ENCODE measurements around the gene SNX21. TPM values are rescaled to one million over a fixed set of nuclear protein-coding genes. Genes with fewer than 3 reads are reported as not detected.
A peak's percentile ranks its signal among the peaks of the same experiment; 100 is the strongest.

Gene SNX21
- total RNA-seq, 1 experiment from 2014 or later, result 25.7 TPM

GRCh38 chr20:45798935-45799642, 34.5 kb upstream of the SNX21 start:
- ATAC-seq (peak; percentile 96), DNase-seq (ENCODE audit: low read depth, low spot score) (no peak)
- intact Hi-C loops (cut with micrococcal nuclease; ENCODE audit: unreplicated experiment) (no loop called here), in situ Hi-C loops (cut with HindIII; ENCODE audit: low pct_unique_long_range_greater_than_20kb, low sequenced_read_pairs) (no loop called here)
- H3K4me1 ChIP-seq (ENCODE audit: control insufficient read depth, insufficient read depth, low read length), result no peaks in the 10 kb centered on the region
- H3K27ac ChIP-seq (ENCODE audit: low read length), result no peak overlapping the region
- no peaks in the 10 kb centered on the region for H3K27me3 ChIP-seq (ENCODE audit: control insufficient read depth, insufficient read depth, low read length)
- no peak for TF ChIP-seq REST (IDR thresholded peaks at IDR 0.05; ENCODE audit: insufficient read depth in 1 of 2, low read depth in 2 of 2, low read length in 1 of 2)
- peak; percentile 84 for TF ChIP-seq CTCF (IDR thresholded peaks at IDR 0.05)
- no peak for TF ChIP-seq SIN3A (IDR thresholded peaks at IDR 0.05; ENCODE audit: borderline replicate concordance, insufficient read depth, low read depth, low read length)
- POLR2A ChIA-PET, result interaction anchor here (0.9 kb wide), 1 partner anchor 14 kb away, joined by 3 read pairs; no protein-coding TSS in a partner anchor
- no peaks in the 10 kb centered on the region for H3K9me3 ChIP-seq (ENCODE audit: control insufficient read depth, insufficient read depth, low read depth, low read length)
- CTCF ChIA-PET, result interaction anchor here (0.6 to 1.1 kb wide), 5 partner anchors 15 to 202 kb away, joined by 3 to 10 read pairs (median 4); no protein-coding TSS in a partner anchor
- no TSS peak for BruUV-seq (replicated peaks)
- no peak overlapping the region for H3K4me3 ChIP-seq (ENCODE audit: low read depth in 2 of 2, low read length in 2 of 2)
- H3K36me3 ChIP-seq (ENCODE audit: control insufficient read depth, insufficient read depth, low read length), result peaks cover 9% of the 10 kb centered on the region

- DNase-seq (ENCODE audit: low read depth, low spot score), result no peak
- H3K27ac ChIP-seq (ENCODE audit: low read length), result no peak overlapping the region
- no peak overlapping the region for H3K4me3 ChIP-seq (ENCODE audit: low read depth in 2 of 2, low read length in 2 of 2)
- ATAC-seq, result no peak
- POLR2A ChIA-PET, result no interaction called here
- no peak for TF ChIP-seq POLR2AphosphoS5 (IDR thresholded peaks at IDR 0.05; ENCODE audit: low read depth, low read length)
- no peak for TF ChIP-seq SIN3A (IDR thresholded peaks at IDR 0.05; ENCODE audit: borderline replicate concordance, insufficient read depth, low read depth, low read length)
- CTCF ChIA-PET, result interaction anchor here (0.6 kb wide), 1 partner anchor 209 kb away, joined by 3 read pairs; no protein-coding TSS in a partner anchor
- intact Hi-C loops (cut with micrococcal nuclease; ENCODE audit: unreplicated experiment) (no loop called here), in situ Hi-C loops (cut with HindIII; ENCODE audit: low pct_unique_long_range_greater_than_20kb, low sequenced_read_pairs) (no loop called here)
- H3K36me3 ChIP-seq (ENCODE audit: control insufficient read depth, insufficient read depth, low read length), result peaks cover 3% of the 10 kb centered on the region
- no peaks in the 10 kb centered on the region for H3K9me3 ChIP-seq (ENCODE audit: control insufficient read depth, insufficient read depth, low read depth, low read length)
- no peaks in the 10 kb centered on the region for H3K27me3 ChIP-seq (ENCODE audit: control insufficient read depth, insufficient read depth, low read length)
- no TSS peak for BruUV-seq (replicated peaks)
- H3K4me1 ChIP-seq (ENCODE audit: control insufficient read depth, insufficient read depth, low read length), result no peaks in the 10 kb centered on the region
Measured at GRCh38 chr20:45801851-45802250, 31.7 kb upstream of the SNX21 start.

GRCh38 chr20:45810191-45810970, 23.2 kb upstream of the SNX21 start:
- CTCF ChIA-PET, result no interaction called here
- Histone ChIP-seq H3K4me3 (ENCODE audit: low read depth in 2 of 2, low read length in 2 of 2) (no peak overlapping the region), H3K27me3 (ENCODE audit: control insufficient read depth, insufficient read depth, low read length) (no peaks in the 10 kb centered on the region), H3K9me3 (ENCODE audit: control insufficient read depth, insufficient read depth, low read depth, low read length) (no peaks in the 10 kb centered on the region), H3K4me1 (ENCODE audit: control insufficient read depth, insufficient read depth, low read length) (peaks cover 13% of the 10 kb centered on the region), H3K27ac (ENCODE audit: low read length) (peak overlapping the region; percentile 96; the same call in 1 of the 2 replicates), H3K36me3 (ENCODE audit: control insufficient read depth, insufficient read depth, low read length) (peaks cover 7% of the 10 kb centered on the region)
- POLR2A ChIA-PET, result no interaction called here
- no peak for ATAC-seq
- in situ Hi-C loops (cut with HindIII; ENCODE audit: low pct_unique_long_range_greater_than_20kb, low sequenced_read_pairs) (no loop called here), intact Hi-C loops (cut with micrococcal nuclease; ENCODE audit: unreplicated experiment) (no loop called here)
- BruUV-seq (replicated peaks), result no TSS peak
- no peak for TF ChIP-seq POLR2AphosphoS5 (IDR thresholded peaks at IDR 0.05; ENCODE audit: low read depth, low read length)
- TF ChIP-seq SIN3A (IDR thresholded peaks at IDR 0.05; ENCODE audit: borderline replicate concordance, insufficient read depth, low read depth, low read length), result no peak
- TF ChIP-seq REST (IDR thresholded peaks at IDR 0.05; ENCODE audit: insufficient read depth in 1 of 2, low read depth in 2 of 2, low read length in 1 of 2), result no peak
- no peak for TF ChIP-seq CTCF (IDR thresholded peaks at IDR 0.05)
- TF ChIP-seq TCF7L2 (IDR thresholded peaks at IDR 0.05; ENCODE audit: low read depth, low read length), result no peak
- no peak for DNase-seq (ENCODE audit: low read depth, low spot score)

Measured in Panc1 (cell line).